Measurements from ENCODE around the gene SPATA17.

- TF ChIP-seq CTCF (IDR thresholded peaks at IDR 0.05) (no peak), POLR2A (IDR thresholded peaks at IDR 0.05) (no peak)
Measured at GRCh38 chr1:217626321-217626720, 4.8 kb upstream of the SPATA17 start.

Measured in right lobe of liver (tissue), 4 donors.